ENCODE results near the gene IRS2.

Gene IRS2

DNA sequence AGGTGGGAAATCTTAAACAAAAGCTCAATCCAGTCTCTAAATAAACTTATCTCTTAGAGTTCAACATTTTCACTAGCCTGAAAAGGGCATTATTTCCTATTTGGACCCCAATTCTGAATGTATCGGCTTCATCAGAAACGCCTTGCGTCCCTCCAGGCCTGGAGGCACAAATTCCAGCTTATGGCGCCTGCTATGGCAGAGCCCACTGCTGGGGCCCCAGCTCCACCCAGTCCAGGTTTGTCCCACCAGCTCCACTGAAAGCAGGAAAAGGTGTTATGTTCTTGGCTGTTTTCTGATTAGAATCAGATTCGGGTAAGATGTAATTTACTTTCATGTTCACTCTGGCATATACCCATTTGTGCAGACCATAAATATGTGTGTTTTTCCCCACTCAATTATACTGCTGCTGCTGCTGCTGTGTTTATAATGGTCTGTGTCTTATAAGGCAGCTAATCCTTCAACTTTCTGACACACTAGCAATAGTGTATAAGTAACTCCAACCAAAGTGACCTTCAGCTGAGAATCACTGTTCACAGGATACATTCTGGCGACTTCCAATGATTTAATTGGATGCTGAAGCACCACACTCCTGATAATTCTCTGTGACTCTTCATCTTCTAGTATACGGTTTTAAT lies 6.4 kb downstream of the IRS2 start:
- DNase-seq (ENCODE audit: low read depth, low spot score), result no peak

DNA sequence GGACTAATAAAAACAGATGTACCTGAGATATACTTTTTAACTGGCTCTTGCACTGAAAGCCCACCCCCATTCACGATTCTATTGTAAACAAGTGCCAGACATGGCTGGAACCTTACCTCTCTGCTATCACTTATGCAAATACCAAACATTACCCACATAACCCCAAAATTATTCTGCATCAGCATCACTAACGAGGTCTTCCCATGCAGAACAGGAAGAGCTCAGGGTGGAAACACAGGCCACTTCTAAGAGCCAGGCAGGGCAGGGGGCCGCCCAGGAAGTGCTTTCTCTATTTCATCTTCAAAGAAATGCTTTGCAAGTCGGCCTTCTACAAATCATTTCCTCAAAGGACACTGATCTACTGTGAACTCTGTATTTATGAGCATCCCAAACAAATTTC lies 7.3 kb downstream of the IRS2 start:
- no peak for DNase-seq (ENCODE audit: low read depth, low spot score)

GRCh38 chr13:109778102-109778542 lies 8.3 kb downstream of the IRS2 start:
- DNase-seq (ENCODE audit: low read depth, low spot score), result no peak

GRCh38 chr13:109776575-109776974 lies 9.8 kb downstream of the IRS2 start:
- DNase-seq (ENCODE audit: low read depth, low spot score), result no peak

DNA sequence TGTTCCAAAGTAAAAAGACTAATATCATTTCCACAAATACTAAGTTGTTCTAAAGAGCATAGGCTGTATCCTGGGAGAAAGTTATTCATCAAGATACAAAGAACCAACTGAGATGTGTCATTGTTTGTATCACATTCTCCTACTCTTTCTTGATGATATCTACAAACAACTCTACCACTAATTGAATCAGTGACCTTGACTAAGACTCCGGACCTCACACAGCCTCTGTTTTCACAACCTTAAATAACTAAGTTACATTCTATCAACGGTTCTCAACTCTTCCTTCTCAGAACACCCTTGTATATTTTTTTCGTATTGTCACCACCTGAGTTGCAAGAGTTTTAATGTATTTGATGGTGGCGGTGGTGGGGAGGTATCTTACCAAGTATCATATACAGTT lies 12.6 kb downstream of the IRS2 start:
- no peak for DNase-seq (ENCODE audit: low read depth, low spot score)

DNA sequence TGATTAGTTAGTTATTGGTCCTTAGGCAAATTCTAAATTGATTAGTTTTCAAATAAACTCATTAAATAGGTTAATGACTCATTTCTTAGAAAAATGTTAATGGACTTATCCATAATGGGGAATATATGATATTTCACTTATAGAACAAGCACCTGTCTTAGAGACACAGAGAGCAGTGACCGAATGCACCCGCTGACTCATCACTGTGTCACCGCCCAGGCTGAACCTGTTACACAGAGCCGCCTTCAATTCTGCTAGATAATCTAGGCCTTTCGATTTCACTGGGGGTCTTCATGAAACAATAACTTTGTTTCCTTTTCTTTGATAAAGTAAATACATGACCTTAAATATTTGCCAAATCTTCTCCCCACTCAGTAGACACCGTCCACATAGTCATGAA lies 13.1 kb downstream of the IRS2 start:
- DNase-seq (ENCODE audit: low read depth, low spot score), result no peak

DNA sequence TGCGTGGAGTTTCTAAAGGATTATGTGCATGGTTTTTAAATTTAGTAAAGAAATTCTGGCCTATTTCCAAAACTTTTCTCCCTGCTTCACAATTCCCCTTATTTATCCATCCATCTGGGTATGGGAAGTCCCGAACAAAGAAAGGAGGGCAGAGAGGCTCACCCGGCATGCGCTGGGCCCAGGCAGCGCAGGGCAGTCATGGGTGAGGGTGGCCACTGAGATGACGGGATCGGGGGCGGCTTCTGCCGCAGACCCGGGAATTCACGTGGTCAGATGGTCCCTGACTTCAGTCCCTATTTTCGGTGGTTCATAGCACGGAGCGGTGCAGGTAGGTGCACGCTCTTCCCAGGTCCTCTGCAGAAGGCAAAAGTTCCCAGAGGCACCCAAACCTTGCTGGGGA lies 14.5 kb downstream of the IRS2 start:
- no peak for DNase-seq (ENCODE audit: low read depth, low spot score)

DNA sequence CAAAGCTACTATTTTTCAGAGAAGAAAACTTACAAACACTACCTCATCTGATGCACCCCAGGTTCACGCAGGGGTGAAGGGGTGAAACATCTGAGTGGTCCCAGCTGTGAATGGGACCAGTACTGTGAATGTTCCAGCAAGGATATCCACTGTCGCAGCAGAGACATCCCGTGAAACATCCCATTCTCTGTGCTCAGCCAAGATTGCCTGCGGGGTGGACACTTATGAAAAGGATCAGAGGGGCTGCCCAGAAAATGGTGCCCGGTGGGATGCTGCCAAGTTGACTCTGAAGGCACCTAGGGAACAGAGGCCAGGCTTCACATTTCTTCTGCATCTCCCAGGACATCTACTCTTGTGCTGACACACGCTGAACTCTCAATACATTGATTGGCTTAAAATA lies 15.9 kb downstream of the IRS2 start:
- no peak for DNase-seq (ENCODE audit: low read depth, low spot score)

DNA sequence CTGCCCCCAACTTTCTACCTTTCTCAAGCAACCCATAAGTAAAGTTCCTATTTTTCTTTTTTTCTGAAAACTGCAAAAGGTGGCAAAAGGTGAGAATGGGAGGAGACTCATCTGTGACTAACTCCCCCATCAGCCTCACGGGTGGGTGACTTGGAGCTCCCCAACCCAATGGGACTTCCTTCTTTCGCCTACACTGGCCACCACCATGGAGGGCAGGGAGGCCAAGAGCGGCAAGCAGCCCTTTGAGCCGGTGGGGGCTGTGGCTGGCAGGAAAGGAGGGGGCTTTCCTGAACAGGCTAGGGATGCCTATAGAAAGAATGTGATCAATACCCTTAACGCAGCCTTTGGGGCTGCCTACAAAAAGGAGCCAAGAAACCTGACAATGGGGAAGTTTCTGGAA lies 16.5 kb downstream of the IRS2 start:
- no peak for DNase-seq (ENCODE audit: low read depth, low spot score)

GRCh38 chr13:109769275-109769674 lies 17.1 kb downstream of the IRS2 start:
- DNase-seq (ENCODE audit: low read depth, low spot score), result no peak

- no peak for DNase-seq (ENCODE audit: low read depth, low spot score)
Measured at GRCh38 chr13:109768616-109769015, 17.8 kb downstream of the IRS2 start.

DNA sequence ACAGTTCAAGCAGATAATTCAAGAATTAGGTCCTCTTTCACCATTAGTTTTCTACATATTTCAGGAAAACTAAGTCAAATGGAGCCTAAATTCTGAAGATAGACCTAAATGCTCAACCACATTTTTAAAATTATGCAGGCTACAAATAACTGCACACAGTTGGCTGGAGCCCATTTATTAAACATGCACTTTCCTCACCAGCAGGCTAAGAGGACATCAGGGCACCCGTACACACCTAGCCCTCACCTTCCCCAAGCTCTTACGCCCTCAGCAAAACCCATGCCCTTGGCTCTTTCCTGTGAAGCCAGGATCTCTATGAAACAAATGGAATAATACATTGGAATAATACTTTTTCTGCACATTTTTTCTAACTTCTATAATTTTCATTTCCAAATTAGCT lies 18.2 kb downstream of the IRS2 start:
- DNase-seq (ENCODE audit: low read depth, low spot score), result no peak

DNA sequence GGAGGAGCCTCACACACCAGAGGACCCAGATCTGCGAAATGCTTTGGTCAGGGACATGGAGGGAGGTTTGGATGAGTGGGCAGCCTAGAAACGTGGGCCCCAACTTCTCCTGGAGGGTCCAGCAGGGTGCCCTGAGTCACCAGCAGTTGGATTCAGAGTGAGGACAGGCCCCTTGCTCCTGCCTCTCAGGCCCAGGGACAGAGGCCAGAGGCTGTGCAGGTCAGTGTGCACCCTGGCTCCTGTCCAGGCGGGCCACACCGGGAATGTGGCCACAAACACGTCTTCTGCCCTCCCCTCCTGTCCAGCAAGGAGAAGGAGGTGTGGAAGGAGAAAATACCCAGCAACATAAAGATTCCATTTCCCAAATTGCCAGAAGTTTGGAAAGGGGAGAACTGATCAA lies 19.4 kb downstream of the IRS2 start:
- no peak for DNase-seq (ENCODE audit: low read depth, low spot score)

- no peak for DNase-seq (ENCODE audit: low read depth, low spot score)
Measured at GRCh38 chr13:109764470-109765291, 21.7 kb downstream of the IRS2 start.

GRCh38 chr13:109764045-109764444 lies 22.3 kb downstream of the IRS2 start:
- DNase-seq (ENCODE audit: low read depth, low spot score), result no peak

DNA sequence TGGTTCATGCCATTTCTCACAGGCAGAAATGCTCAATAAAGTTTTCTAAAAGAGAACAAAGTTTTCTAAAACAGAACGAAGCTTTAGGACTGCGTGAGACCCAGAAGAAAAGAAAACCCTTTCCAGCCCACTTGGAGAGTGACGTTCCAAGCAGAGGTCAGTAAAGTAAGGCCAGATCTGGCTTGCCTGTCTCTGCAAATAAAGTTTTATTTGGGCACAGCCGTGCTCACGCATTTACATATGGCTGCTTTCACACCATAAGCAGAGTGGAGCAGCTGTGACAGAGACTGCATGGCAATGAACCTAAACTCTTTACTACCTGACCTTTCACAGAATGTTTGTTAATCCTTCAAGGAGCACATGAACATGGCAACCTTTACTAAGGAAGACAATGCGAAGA lies 23.6 kb downstream of the IRS2 start:
- no peak for DNase-seq (ENCODE audit: low read depth, low spot score)

DNA sequence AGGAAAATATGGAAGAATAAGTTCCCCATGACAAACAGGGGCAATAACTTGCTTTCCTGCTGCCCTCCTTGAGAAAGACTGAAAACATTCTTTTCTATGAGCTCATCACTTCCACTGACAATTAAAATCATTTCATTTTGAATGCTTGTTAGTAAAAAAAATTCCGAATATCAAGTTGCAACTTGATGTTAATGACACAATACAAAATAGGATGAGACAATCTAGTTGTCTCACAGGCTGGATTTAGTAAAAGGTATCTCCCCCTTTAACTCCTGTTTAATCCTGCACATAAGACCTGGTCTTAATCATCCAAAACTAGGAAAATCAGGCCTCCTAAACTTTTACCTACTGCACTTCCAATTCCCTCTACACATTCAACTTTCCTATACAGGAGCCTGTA lies 24.7 kb downstream of the IRS2 start:
- DNase-seq (ENCODE audit: low read depth, low spot score), result no peak

GRCh38 chr13:109760951-109761350 lies 25.4 kb downstream of the IRS2 start:
- DNase-seq (ENCODE audit: low read depth, low spot score), result no peak

DNA sequence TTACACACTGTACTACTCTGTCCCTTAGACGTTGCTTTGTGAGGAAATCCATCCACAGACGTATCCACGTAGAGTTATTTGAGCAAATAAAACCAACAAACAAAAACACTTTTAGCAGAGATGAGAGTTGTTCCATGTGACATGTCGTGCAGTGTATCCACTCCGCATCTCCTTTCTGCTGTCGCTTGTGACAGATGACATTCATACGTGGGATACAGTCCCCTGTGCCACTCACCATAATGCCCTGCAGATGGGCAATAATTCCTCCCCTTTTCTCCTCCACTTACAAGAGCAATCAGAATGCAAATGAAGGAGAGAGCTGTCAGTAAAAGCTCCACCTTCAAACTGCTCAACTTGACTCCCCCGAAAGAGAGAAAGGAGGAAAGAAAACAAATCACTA lies 26.0 kb downstream of the IRS2 start:
- DNase-seq (ENCODE audit: low read depth, low spot score), result no peak

DNA sequence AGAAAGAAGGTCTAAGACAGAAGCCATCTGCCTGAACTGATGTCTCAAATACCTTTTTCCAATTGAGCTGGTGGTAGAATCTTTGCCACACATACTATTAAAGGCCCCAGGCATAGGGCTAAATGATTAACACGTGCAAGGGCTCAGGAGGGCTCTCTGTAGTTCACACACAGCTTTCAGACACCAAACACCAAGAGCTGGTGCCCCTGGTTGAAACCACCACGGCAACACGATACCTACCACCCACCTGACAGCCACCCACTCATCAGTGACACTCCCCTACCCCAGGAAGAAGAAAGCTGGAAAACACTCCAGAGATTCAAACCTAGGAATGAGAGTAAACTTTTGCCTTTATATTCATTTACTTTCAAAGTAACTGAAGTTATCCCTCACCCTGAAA lies 26.8 kb downstream of the IRS2 start:
- no peak for DNase-seq (ENCODE audit: low read depth, low spot score)

- DNase-seq (ENCODE audit: low read depth, low spot score), result no peak
Measured at GRCh38 chr13:109758937-109759480, 27.4 kb downstream of the IRS2 start.

GRCh38 chr13:109756778-109757177 lies 29.6 kb downstream of the IRS2 start:
- no peak for DNase-seq (ENCODE audit: low read depth, low spot score)

DNA sequence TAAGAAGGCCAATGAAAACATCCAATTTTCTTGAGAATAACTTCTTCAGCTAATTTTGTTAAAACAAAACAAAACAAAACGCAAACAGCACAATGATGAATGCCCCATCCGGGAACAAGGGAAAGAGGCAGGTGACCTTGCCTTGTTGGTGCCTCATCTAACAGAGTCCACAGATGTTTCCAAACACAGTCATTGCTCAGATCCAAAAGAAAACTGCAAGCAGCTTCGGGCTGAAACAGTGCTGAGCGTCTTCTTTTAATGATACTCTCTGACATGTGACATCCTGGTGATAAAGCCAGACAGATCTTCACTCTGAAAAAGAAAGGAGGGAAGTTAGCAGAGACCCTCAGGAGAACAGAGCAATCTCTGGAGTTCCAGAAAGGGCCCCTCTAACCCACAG lies 30.4 kb downstream of the IRS2 start:
- no peak for DNase-seq (ENCODE audit: low read depth, low spot score)

All from activated naive CD8-positive, alpha-beta T cell treated with anti-CD3 and anti-CD28 coated beads, Interleukin-2, amount 50 U/mL, for 16 hours (primary cell).